Smooth muscle cell (in vitro differentiated cells): ENCODE data around the gene FIGN. TPM values are rescaled to one million over a fixed set of nuclear protein-coding genes. Genes with fewer than 3 reads are reported as not detected.
A peak's percentile ranks its signal among the peaks of the same experiment; 100 is the strongest.

Source experiments
- DNase-seq: peaks from one replicate; lab custom pipeline; 2025; ENCODE audit not compliant: unreplicated experiment; lab: John Stamatoyannopoulos, UW
- H2AFZ ChIP-seq: fragments of 200-600 bp; sonication (generic); 2 replicates; pipeline ENCODE4 v1.6.0; 2016; ENCODE audit warnings: antibody characterized with exemption, low read depth, mild to moderate bottlenecking
- H3F3A ChIP-seq: fragments of 200-600 bp; sonication (generic); 2 replicates; pipeline ENCODE4 v1.6.0; 2017; ENCODE audit warnings: antibody characterized with exemption, low read depth
- H3K27ac ChIP-seq: fragments of 200-600 bp; sonication (generic); 2 replicates; pipeline ENCODE4 v1.5.1; 2016; ENCODE audit warnings: low read depth, mild to moderate bottlenecking
- H3K27me3 ChIP-seq: fragments of 200-600 bp; sonication (generic); 2 replicates; pipeline ENCODE4 v1.6.1; 2016; ENCODE audit warnings: low read depth, mild to moderate bottlenecking
- H3K36me3 ChIP-seq: fragments of 200-600 bp; sonication (generic); 2 replicates; pipeline ENCODE4 v1.5.1; 2016; ENCODE audit warnings: low read depth
- H3K4me1 ChIP-seq: fragments of 200-600 bp; sonication (generic); 2 replicates; pipeline ENCODE4 v1.5.1; 2016; ENCODE audit warnings: low read depth
- H3K4me2 ChIP-seq: fragments of 200-600 bp; sonication (generic); 2 replicates; pipeline ENCODE4 v1.6.0; 2016; ENCODE audit warnings: mild to moderate bottlenecking
- H3K4me3 ChIP-seq: fragments of 200-600 bp; sonication (generic); 2 replicates; pipeline ENCODE4 v1.5.1; 2016; ENCODE audit warnings: mild to moderate bottlenecking
- H3K79me2 ChIP-seq: fragments of 200-600 bp; sonication (generic); 2 replicates; pipeline ENCODE4 v1.6.0; 2016; ENCODE audit warnings: low read depth, mild to moderate bottlenecking
- H3K9ac ChIP-seq: fragments of 200-600 bp; sonication (generic); 2 replicates; pipeline ENCODE4 v1.6.0; 2016; ENCODE audit warnings: low read depth
- H3K9me3 ChIP-seq: fragments of 200-600 bp; sonication (generic); replicated peaks from 2 replicates; pipeline ENCODE4 v1.5.1; 2016; ENCODE audit warnings: low read depth
- H4K20me1 ChIP-seq: fragments of 200-600 bp; sonication (generic); 2 replicates; pipeline ENCODE4 v1.6.0; 2016; ENCODE audit warnings: low read depth
- CTCF ChIP-seq: fragments of 200-600 bp; sonication (generic); IDR thresholded peaks from 2 replicates; pipeline ENCODE4 v1.5.1; 2017; ENCODE audit warnings: borderline replicate concordance, mild to moderate bottlenecking, antibody characterized with exemption; ENCODE audit not compliant: insufficient read depth, poor library complexity, severe bottlenecking
- WGBS: methylation state at CpG from one replicate; pipeline ENCODE4 v1.1.7; 2016; ENCODE audit warnings: low lambda C conversion rate; 5-methylcytosine and 5-hydroxymethylcytosine counted together
- polyA plus RNA-seq: library from polyadenylated mRNA; unstranded; fragments of >200 nt; fragmentation: Nextera tagmentation; extraction: Ambion mirVana; gene quantifications from 2 replicates; pipeline ENCODE4 v1.2.1, GENCODE V29; 2016
- total RNA-seq: library from RNA; depleted of rRNA; stranded (reverse); fragments of >200 nt; gene quantifications from 2 replicates; pipeline ENCODE4 v1.2.3, GENCODE V29; 2014

Gene FIGN
- total and polyA plus RNA-seq, 2 experiments from 2014 or later, result 0.71 to 4.8 TPM

- TF ChIP-seq CTCF, result no peak
- Histone ChIP-seq H3K27ac (no peak overlapping the region), H3K9me3 (no peaks in the 10 kb centered on the region), H2AFZ (no peak overlapping the region), H3K36me3 (no peaks in the 10 kb centered on the region), H3K4me1 (peaks cover 27% of the 10 kb centered on the region), H3F3A (no peaks in the 10 kb centered on the region), H3K4me2 (no peak overlapping the region), H3K79me2 (peaks cover 2% of the 10 kb centered on the region), H3K27me3 (no peaks in the 10 kb centered on the region), H4K20me1 (no peaks in the 10 kb centered on the region), H3K9ac (no peak overlapping the region), H3K4me3 (no peak overlapping the region)
- WGBS, result 92% methylated on average over 2 of the region's 2 CpGs
- DNase-seq, result no peak
Observed at GRCh38 chr2:163709270-163709669, 26.5 kb downstream of the FIGN start.

GRCh38 chr2:163708265-163708664 is 27.5 kb downstream of the FIGN start:
- no peak overlapping the region for H3K4me2 ChIP-seq
- no peak overlapping the region for H3K9ac ChIP-seq
- H2AFZ ChIP-seq, result no peak overlapping the region
- 94% methylated on average over 4 of the region's 4 CpGs for WGBS
- no peaks in the 10 kb centered on the region for H3K27me3 ChIP-seq
- H3K4me1 ChIP-seq, result peaks cover 17% of the 10 kb centered on the region
- H3K79me2 ChIP-seq, result peaks cover 2% of the 10 kb centered on the region
- no peak overlapping the region for H3K27ac ChIP-seq
- H3F3A ChIP-seq, result no peaks in the 10 kb centered on the region
- DNase-seq, result no peak
- TF ChIP-seq CTCF, result no peak
- H4K20me1 ChIP-seq, result no peaks in the 10 kb centered on the region
- no peak overlapping the region for H3K4me3 ChIP-seq
- no peaks in the 10 kb centered on the region for H3K9me3 ChIP-seq
- H3K36me3 ChIP-seq, result no peaks in the 10 kb centered on the region

- Histone ChIP-seq H3K4me2 (no peak overlapping the region), H3K27ac (no peak overlapping the region), H2AFZ (no peak overlapping the region), H3K4me1 (peaks cover 24% of the 10 kb centered on the region), H3K4me3 (no peak overlapping the region), H3K27me3 (no peaks in the 10 kb centered on the region), H3K36me3 (no peaks in the 10 kb centered on the region), H4K20me1 (no peaks in the 10 kb centered on the region), H3K79me2 (peaks cover 2% of the 10 kb centered on the region), H3K9ac (no peak overlapping the region), H3F3A (no peaks in the 10 kb centered on the region), H3K9me3 (no peaks in the 10 kb centered on the region)
- DNase-seq, result no peak
- 76% methylated on average over 1 of the region's 1 CpG for WGBS
- TF ChIP-seq CTCF, result no peak
Observed at GRCh38 chr2:163703386-163703785, 32.4 kb downstream of the FIGN start.

- no peaks in the 10 kb centered on the region for H4K20me1 ChIP-seq
- 48% methylated on average over 7 of the region's 7 CpGs for WGBS
- H3K4me3 ChIP-seq, result no peak overlapping the region
- no peak overlapping the region for H3K9ac ChIP-seq
- no peak for DNase-seq
- H3K27ac ChIP-seq, result no peak overlapping the region
- no peaks in the 10 kb centered on the region for H3K27me3 ChIP-seq
- H3K9me3 ChIP-seq, result no peaks in the 10 kb centered on the region
- H3K4me1 ChIP-seq, result peaks cover 30% of the 10 kb centered on the region
- no peaks in the 10 kb centered on the region for H3F3A ChIP-seq
- no peak for TF ChIP-seq CTCF
- no peaks in the 10 kb centered on the region for H3K36me3 ChIP-seq
- H3K79me2 ChIP-seq, result peaks cover 2% of the 10 kb centered on the region
- peak overlapping the region; percentile 28 for H3K4me2 ChIP-seq
- no peak overlapping the region for H2AFZ ChIP-seq
Observed at GRCh38 chr2:163701399-163702195, 34.2 kb downstream of the FIGN start.
